Fibroblast of lung (primary cell): ENCODE results near the gene SUPT3H. TPM values are rescaled to one million over a fixed set of nuclear protein-coding genes. Genes with fewer than 3 reads are reported as not detected.
A peak's percentile ranks its signal among the peaks of the same experiment; 100 is the strongest.

Experiments used
- DNase-seq, 2 donors: peaks; one replicate each; pipeline versions ENCODE4 v3.0.0 to v3.0.0-alpha.2; 2010; ENCODE audit warnings: low read depth in 2 of 2
- H2AFZ ChIP-seq: 2 replicates; pipeline ENCODE4 v1.5.1; 2012; ENCODE audit warnings: low read length, control low read depth, inconsistent platforms
- H3K27ac ChIP-seq: 2 replicates; pipeline ENCODE4 v1.5.1; 2011; ENCODE audit warnings: low read length, control low read depth; ENCODE audit not compliant: insufficient read depth
- H3K27me3 ChIP-seq: 2 replicates; pipeline ENCODE4 v1.5.1; 2011; ENCODE audit warnings: mild to moderate bottlenecking, low read length; ENCODE audit not compliant: control insufficient read depth, insufficient read depth
- H3K36me3 ChIP-seq: 2 replicates; pipeline ENCODE4 v1.5.1; 2011; ENCODE audit warnings: low read length; ENCODE audit not compliant: control insufficient read depth, insufficient read depth
- H3K4me1 ChIP-seq: 2 replicates; pipeline ENCODE4 v1.5.1; 2011; ENCODE audit warnings: low read length; ENCODE audit not compliant: control insufficient read depth, insufficient read depth; ENCODE audit errors: extremely low read depth
- H3K4me2 ChIP-seq: 2 replicates; pipeline ENCODE4 v1.5.1; 2011; ENCODE audit warnings: low read length, control low read depth; ENCODE audit not compliant: insufficient read depth; ENCODE audit errors: extremely low read depth
- H3K4me3 ChIP-seq, 4 experiments: fragments of 200-600 bp in 1 of 4; sonication (generic) in 1 of 4; replicated peaks in 1 of 4; 2 replicates each; pipeline ENCODE4 v1.5.1; 2011 to 2016; ENCODE audit warnings: low read length in 4 of 4, low read depth in 3 of 4, mild to moderate bottlenecking in 3 of 4, control low read depth in 2 of 4, inconsistent platforms in 1 of 4, mixed read lengths in 1 of 4; ENCODE audit not compliant: insufficient read depth in 1 of 4; ENCODE audit errors: control extremely low read depth in 1 of 4
- H3K79me2 ChIP-seq: 2 replicates; pipeline ENCODE4 v1.5.1; 2012; ENCODE audit warnings: mild to moderate bottlenecking, low read length, inconsistent platforms; ENCODE audit not compliant: control insufficient read depth, insufficient read depth
- H3K9ac ChIP-seq: 2 replicates; pipeline ENCODE4 v1.5.1; 2011; ENCODE audit warnings: mild to moderate bottlenecking, low read length, control low read depth; ENCODE audit not compliant: insufficient read depth
- H3K9me3 ChIP-seq: 2 replicates; pipeline ENCODE4 v1.5.1; 2012; ENCODE audit warnings: low read depth, low read length; ENCODE audit not compliant: control insufficient read depth, insufficient read depth
- H4K20me1 ChIP-seq: 2 replicates; pipeline ENCODE4 v1.5.1; 2011; ENCODE audit warnings: low read length; ENCODE audit not compliant: control insufficient read depth, insufficient read depth; ENCODE audit errors: extremely low read depth
- CTCF ChIP-seq, 2 donors: IDR thresholded peaks in 1 of 2; conservative IDR thresholded peaks in 1 of 2; 1 replicate in 1 of 2; 2 replicates in 1 of 2; pipeline ENCODE4 v1.5.1; 2011 to 2012; ENCODE audit warnings: low read length in 2 of 2, control low read depth in 1 of 2, inconsistent platforms in 1 of 2, low read depth in 1 of 2, mild to moderate bottlenecking in 1 of 2
- EZH2 ChIP-seq: IDR thresholded peaks from 2 replicates; pipeline ENCODE4 v1.5.1; 2012; ENCODE audit warnings: low read length, control low read depth, mild to moderate bottlenecking; ENCODE audit errors: missing control alignments
- polyA plus RNA-seq, 2 donors: library from polyadenylated mRNA; depleted of rRNA in 1 of 2; stranded (reverse) in 1 of 2; unstranded in 1 of 2; fragments of >200 nt; gene quantifications; 2 replicates each; pipeline ENCODE4 v1.2.1, GENCODE V29; 2011 to 2012; ENCODE audit warnings: missing spikeins in 1 of 2
- total RNA-seq: library from RNA; depleted of rRNA; stranded (reverse); fragments of >200 nt; gene quantifications from 2 replicates; pipeline ENCODE4 v1.2.1, GENCODE V29; 2014

SUPT3H gene
- total and polyA plus RNA-seq, 2 donors (not counting 1 experiment from before 2014, with no cell fraction given): 8.3 to 8.5 TPM

GRCh38 chr6:45215759-45216158 lies 162.0 kb downstream of the SUPT3H start:
- Histone ChIP-seq H3K4me3 (no peak overlapping the region), H3K4me2 (no peak overlapping the region), H3K4me1 (no peaks in the 10 kb centered on the region), H3K27me3 (no peaks in the 10 kb centered on the region), H2AFZ (no peak overlapping the region), H3K79me2 (no peaks in the 10 kb centered on the region), H3K9me3 (no peaks in the 10 kb centered on the region), H3K27ac (no peak overlapping the region), H3K9ac (no peak overlapping the region), H3K36me3 (no peaks in the 10 kb centered on the region), H4K20me1 (no peaks in the 10 kb centered on the region)
- TF ChIP-seq EZH2 (no peak), CTCF (conservative IDR thresholded peaks at IDR 0.05 in 1 of 2, IDR thresholded peaks at IDR 0.05 in 1 of 2; ENCODE audit: low read depth in 1 of 2, low read length in 2 of 2) (no peak)
- no peak for DNase-seq

- H3K79me2 ChIP-seq: no peaks in the 10 kb centered on the region
- peak in 1 of 2 donors; percentile 35 for DNase-seq
- no peak for TF ChIP-seq EZH2
- TF ChIP-seq CTCF (conservative IDR thresholded peaks at IDR 0.05 in 1 of 2, IDR thresholded peaks at IDR 0.05 in 1 of 2; ENCODE audit: low read depth in 1 of 2, low read length in 2 of 2): no peak
- H3K4me3 ChIP-seq: no peak overlapping the region
- H4K20me1 ChIP-seq: no peaks in the 10 kb centered on the region
- no peak overlapping the region for H2AFZ ChIP-seq
- no peaks in the 10 kb centered on the region for H3K36me3 ChIP-seq
- no peaks in the 10 kb centered on the region for H3K4me1 ChIP-seq
- H3K27ac ChIP-seq: no peak overlapping the region
- H3K4me2 ChIP-seq: no peak overlapping the region
- no peak overlapping the region for H3K9ac ChIP-seq
- H3K27me3 ChIP-seq: no peaks in the 10 kb centered on the region
- H3K9me3 ChIP-seq: no peaks in the 10 kb centered on the region
Measured at GRCh38 chr6:45212976-45213375, 164.8 kb downstream of the SUPT3H start.

DNA sequence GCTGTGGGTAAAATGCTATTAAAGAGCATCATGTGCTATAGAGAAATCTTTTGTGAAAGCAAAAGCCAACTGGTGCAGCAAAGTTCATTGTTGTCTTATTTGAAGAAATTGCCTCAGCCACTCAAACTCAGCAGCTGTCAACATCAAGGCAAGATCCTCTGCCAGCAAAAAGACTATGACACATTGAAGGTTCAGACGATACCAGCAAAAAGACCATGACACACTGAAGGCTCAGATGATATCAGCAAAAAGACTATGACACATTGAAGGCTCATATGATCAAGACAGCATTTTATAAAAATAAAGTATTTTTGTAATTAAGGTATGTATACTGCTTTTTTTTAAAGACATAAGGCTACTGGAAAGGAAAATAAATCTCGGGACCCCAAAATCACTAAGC lies 168.0 kb downstream of the SUPT3H start:
- no peak overlapping the region for H3K4me2 ChIP-seq
- no peaks in the 10 kb centered on the region for H3K9me3 ChIP-seq
- H3K36me3 ChIP-seq: no peaks in the 10 kb centered on the region
- TF ChIP-seq EZH2: no peak
- no peak for TF ChIP-seq CTCF (conservative IDR thresholded peaks at IDR 0.05 in 1 of 2, IDR thresholded peaks at IDR 0.05 in 1 of 2; ENCODE audit: low read depth in 1 of 2, low read length in 2 of 2)
- H3K4me1 ChIP-seq: no peaks in the 10 kb centered on the region
- no peak overlapping the region for H3K9ac ChIP-seq
- no peak for DNase-seq
- H3K4me3 ChIP-seq: no peak overlapping the region
- H3K27ac ChIP-seq: no peak overlapping the region
- no peaks in the 10 kb centered on the region for H4K20me1 ChIP-seq
- no peak overlapping the region for H2AFZ ChIP-seq
- H3K79me2 ChIP-seq: no peaks in the 10 kb centered on the region
- no peaks in the 10 kb centered on the region for H3K27me3 ChIP-seq
